PFSK-1 (cell line): ENCODE results near the gene BCKDHB.

Experiments
- FOXP2 ChIP-seq: optimal IDR thresholded peaks from 2 replicates; pipeline ENCODE3; 2011; ENCODE audit warnings: borderline replicate concordance, control low read depth, inconsistent platforms; ENCODE audit not compliant: insufficient read depth; ENCODE audit errors: extremely low read length, extremely low read depth
- POLR2AphosphoS5 ChIP-seq: IDR thresholded peaks from 2 replicates; pipeline ENCODE4 v1.6.1; 2012; ENCODE audit warnings: low read depth, mild to moderate bottlenecking, control low read depth, low read length, moderate library complexity
- REST ChIP-seq, 2 experiments: IDR thresholded peaks; 2 replicates each; pipeline versions ENCODE4 v1.6.1 to v1.8.0; 2011 to 2012; ENCODE audit warnings: low read depth in 2 of 2, low read length in 2 of 2, control low read depth in 1 of 2, inconsistent platforms in 1 of 2, mild to moderate bottlenecking in 1 of 2, moderate library complexity in 1 of 2; ENCODE audit not compliant: insufficient read depth in 1 of 2
- SIN3A ChIP-seq: IDR thresholded peaks from 2 replicates; pipeline ENCODE4 v1.6.1; 2012; ENCODE audit warnings: mild to moderate bottlenecking, low read length, moderate library complexity, borderline replicate concordance; ENCODE audit not compliant: insufficient read depth
- TAF1 ChIP-seq: IDR thresholded peaks from 2 replicates; pipeline ENCODE4 v1.6.1; 2012; ENCODE audit warnings: low read length, control low read depth, borderline replicate concordance; ENCODE audit not compliant: insufficient read depth

BCKDHB gene

GRCh38 chr6:80165143-80165542 is 58.7 kb downstream of the BCKDHB start:
- TF ChIP-seq FOXP2 (no peak), SIN3A (no peak), POLR2AphosphoS5 (no peak), TAF1 (no peak), REST (IDR thresholded peaks at IDR 0.05; ENCODE audit: insufficient read depth in 1 of 2, low read depth in 2 of 2, low read length in 2 of 2) (no peak)

GRCh38 chr6:80165819-80166218 is 59.3 kb downstream of the BCKDHB start:
- TF ChIP-seq FOXP2 (no peak), REST (IDR thresholded peaks at IDR 0.05; ENCODE audit: insufficient read depth in 1 of 2, low read depth in 2 of 2, low read length in 2 of 2) (no peak), POLR2AphosphoS5 (no peak), TAF1 (no peak), SIN3A (no peak)

- TF ChIP-seq FOXP2 (no peak), TAF1 (no peak), SIN3A (no peak), REST (IDR thresholded peaks at IDR 0.05; ENCODE audit: insufficient read depth in 1 of 2, low read depth in 2 of 2, low read length in 2 of 2) (no peak), POLR2AphosphoS5 (no peak)
Observed at GRCh38 chr6:80170433-80170832, 64.0 kb downstream of the BCKDHB start.

GRCh38 chr6:80173411-80173810 is 66.9 kb downstream of the BCKDHB start:
- TF ChIP-seq REST (IDR thresholded peaks at IDR 0.05; ENCODE audit: insufficient read depth in 1 of 2, low read depth in 2 of 2, low read length in 2 of 2) (no peak), FOXP2 (no peak), POLR2AphosphoS5 (no peak), TAF1 (no peak), SIN3A (no peak)
